ENCODE results near the gene FHOD3.

FHOD3 gene

DNA sequence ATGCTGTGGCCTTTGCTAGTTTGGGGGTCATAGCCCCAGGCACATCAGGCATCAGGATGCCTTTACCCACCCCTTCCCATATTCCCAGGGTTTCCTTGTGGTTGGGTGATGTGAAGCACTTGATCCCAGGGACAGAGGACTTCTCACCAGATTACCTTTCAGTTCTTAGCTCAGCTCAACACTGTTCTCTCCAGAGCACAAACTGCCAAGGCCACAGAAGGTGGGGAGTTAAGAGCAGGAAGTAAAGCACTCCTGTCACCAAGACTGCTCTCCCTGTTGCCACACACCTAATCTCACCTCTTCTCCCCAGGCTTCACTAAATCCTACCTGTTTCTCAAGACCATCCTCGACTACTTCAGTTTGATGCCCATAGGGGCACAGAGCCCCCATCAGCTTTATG lies 25.9 kb downstream of the FHOD3 start:
- DNase-seq: no peak

DNA sequence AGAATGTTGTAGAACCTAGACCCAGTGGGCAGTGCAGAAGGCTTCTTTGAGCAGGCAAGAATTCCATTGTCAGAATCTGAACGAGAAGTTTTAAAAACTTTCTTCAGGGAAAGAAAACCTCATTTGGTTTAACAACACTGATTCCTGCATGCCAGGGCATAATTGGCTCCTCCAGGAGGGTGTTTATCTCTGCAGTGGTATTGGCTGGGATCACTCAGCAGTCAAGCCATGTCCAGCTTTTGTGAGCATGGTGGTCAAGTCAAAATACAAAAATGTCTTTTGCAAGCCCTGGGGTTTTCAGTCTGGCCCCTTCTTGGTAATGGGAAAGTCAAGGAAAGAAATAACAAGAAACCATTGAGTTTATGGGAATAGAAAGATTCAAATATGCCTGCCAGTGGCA lies 28.3 kb downstream of the FHOD3 start:
- DNase-seq: no peak

DNA sequence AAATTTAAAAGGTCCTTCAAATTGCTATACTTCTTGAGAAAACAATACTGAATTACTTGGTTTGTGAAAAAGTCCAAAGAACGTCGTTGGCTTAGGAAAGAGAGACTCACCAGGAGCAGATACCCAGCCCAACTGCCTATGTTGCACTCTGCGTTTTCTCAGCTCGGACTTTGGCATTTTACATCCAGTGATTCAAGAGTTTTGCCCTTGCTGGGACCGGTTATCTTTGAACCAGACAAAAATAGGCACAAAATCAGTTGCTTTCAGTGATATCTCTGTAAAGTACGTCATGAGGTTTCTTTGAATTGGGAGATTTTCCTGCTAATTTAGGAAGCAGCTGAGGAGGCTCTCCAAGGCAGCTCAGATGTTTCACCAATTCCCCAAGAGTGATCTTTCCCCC lies 29.3 kb downstream of the FHOD3 start:
- no peak for DNase-seq

DNA sequence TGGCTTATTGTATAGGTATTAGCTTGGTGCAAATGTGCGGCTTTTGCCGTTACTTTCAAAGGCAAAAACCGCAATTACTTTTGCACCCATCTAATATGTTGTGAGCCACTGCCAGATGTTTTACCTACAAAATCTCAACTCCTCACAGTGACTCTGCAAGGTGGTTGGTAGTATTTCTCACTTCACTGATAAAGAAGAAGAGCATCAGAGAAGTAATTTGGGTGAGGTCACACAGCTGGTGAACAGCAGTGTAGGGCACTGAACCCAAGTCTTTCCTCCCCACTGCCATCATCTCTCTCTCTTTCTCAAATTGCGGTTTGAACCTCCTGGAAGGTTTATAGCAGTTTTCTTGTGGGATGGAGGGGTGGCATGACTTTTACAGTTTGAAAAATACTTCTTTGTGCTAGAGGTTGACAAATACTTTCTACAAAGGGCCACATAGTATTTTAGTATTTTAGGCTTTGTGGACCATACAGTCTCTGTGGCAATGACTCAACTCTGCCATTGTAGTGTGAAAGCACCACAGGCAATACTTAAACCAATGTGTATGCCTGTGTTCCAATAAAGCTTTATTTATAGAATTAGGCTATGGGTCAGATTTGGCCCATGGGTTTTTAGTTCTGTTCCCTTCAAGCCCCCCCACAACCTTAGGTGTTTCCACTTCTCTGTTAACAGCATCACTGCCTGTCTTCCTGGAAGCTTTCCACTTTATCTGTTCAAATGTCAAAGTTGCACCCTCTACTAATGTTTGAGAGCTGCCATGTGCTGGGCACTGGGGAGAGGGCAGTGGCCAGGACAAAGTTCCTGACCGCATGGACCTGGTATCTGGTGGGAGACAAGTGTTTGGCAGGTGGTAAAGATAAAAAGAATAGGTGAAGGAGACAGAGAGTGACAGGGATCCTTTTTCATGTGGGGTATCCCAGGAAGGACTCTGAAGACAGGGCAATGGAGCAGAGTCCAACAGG lies 30.1 kb downstream of the FHOD3 start:
- no peak for DNase-seq

DNA sequence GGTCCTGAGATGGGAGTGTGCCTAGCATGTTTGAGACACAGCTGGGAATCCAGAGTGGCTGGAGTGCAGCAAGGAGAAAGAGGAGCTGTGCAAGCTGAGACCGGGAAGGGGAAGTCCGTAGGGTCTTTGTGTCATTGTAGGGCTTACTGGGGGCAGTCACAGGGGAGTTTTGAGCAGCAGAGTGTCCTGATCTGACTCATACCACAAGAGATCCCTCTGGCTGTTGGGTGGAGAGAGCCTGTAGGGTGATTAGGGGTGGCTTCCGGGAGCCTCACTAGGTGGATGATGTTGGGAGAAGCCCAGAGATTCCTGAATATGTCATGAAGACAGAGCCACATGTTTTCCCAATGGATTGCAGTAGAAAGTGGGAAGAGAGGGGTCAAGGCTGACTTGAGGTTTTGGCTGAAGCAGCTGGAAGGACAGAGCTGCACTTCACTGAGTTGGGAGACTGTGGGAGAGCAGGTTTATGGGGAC lies 30.9 kb downstream of the FHOD3 start:
- DNase-seq: no peak

DNA sequence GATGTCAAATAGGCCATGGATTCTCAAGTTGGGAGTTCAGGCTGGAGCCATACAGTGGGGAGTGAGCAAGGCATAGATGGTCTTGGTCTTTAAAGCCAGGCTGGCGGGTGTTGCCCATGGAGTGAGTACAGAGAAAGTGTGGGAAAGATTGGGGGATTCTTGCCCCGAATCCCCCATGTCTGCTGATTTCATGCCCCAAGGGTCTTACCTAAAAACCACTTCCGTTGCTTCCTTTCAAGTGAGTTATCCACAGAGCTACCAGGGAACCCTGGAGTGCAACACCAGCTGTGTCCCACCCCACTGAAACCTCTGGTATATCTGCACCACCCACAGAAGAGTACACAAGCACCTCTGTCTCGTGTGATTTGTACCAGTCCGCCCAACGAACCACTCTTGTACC lies 31.4 kb downstream of the FHOD3 start:
- DNase-seq: no peak

DNA sequence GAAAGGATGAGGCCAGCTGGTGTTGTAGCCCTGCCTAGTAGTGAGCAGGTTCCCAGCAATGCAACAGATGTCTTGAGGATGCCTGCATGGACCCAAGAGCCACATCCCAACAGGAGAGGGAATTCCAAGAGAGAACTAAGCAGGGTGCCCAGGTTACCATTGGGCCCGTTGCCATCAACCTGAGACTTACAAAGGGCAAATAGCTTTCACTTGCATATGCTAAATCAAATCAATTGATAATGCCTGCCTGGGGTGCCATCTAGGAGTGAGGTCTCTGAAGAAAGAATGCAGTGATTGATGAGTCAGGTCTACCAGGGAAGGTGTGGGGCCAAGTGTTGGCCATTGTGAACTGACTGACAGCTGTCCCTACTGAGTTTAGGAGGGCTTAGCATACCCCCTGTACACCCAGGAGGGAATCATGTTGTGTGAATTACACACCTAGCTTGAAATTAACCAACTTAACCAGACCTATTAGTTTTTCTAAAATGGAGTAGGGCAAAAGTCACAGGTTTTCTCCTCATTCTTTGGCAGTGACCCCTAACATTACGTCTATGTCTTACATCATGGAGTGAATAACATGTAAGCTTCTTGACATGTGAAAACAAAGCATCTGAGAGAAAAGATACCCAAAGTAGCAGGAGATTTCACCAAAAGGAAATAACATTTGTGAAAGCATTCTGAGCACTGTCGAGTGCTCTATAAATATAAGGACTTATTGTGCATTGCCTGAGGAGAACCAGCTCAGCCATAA lies 32.3 kb downstream of the FHOD3 start:
- no peak for DNase-seq

DNA sequence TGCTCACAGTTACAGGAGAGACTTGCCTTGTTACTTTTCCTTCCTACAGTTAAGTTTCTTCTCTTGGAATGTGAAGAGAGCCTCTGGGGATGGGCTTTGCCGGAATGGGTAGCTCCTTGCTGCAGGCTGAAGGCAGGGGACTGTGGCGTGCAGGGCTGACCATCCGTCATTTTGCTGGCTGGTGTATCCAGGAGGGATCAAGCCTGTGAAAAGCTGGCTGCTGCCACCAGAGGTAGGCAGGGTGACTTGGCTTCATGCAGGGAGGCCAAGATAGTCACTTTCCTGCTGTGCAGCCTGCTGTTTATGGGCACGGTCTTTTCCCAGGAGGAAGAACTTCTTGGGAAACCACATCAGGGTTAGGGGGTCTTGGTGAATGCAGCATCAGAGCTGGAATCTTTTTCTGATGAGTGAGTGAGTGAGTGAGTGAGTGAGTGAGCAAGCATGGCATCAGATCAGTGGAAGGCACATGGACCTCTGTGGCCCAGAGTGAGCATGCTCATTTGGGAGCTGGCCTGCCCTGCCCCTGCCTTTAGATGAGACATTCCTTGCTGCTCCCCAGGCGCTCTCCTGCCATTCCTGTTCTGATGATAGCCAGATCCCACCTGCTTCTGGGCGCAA lies 33.0 kb downstream of the FHOD3 start:
- no peak for DNase-seq

DNA sequence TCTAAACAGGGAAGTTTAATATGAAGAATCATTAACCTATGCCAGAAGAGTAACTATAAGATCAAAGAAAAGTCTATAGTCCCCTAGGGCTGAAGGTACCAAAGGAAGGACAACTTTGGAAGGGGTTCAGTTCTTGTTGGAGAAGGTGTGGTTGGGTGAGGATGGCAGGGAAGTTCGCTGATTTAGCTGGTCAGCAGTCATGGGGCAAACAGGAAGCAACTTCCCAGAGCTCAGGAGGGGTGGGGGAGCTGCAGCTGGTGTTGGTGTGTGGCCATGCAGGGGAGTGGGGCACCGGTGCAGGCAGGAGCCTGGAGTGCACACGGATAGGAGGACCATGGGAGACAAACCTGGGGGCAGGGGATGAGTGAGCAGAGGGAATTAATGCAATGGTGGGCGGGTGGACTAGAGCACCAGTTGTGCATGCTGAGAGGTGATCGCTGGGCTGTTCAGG lies 34.0 kb downstream of the FHOD3 start:
- DNase-seq: no peak

DNA sequence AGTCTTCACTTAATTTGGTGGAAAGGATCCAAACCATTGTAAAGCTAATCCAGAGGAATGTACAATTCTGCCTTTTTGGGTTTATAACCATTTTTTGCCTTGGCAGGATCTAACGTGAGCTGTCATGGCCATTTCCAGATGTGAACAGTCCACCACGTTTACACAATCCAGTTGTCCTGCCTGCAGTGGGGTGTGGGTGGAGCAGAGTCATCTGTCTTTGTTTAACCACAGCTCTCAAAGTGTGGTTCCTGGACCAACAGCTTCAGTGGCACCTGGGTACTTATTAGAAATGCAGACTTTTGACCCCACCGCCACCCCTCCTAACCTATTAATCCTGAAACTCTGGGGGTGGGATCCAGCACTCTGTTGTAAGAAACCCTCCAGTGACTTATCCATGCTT lies 35.9 kb downstream of the FHOD3 start:
- DNase-seq: no peak

DNA sequence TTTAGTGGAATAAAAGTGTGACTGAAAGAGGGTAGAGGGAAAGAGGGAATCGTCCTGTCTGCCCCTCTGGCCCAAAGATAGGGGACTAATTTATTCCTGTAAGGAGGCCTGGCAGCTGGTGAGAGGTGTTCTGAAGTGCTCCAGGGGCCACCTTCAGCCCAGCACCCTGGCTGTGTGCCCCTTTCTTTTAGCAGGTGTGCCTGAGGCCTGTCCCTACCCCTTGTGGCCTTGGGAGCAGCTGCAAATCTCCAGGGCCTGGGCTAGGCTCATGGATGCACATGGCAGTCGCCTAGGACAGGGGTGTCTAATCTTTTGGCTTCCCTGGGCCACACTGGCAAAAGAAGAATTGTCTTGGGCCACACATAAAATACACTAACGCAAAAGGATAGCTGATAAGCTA lies 37.3 kb downstream of the FHOD3 start:
- DNase-seq: no peak

DNA sequence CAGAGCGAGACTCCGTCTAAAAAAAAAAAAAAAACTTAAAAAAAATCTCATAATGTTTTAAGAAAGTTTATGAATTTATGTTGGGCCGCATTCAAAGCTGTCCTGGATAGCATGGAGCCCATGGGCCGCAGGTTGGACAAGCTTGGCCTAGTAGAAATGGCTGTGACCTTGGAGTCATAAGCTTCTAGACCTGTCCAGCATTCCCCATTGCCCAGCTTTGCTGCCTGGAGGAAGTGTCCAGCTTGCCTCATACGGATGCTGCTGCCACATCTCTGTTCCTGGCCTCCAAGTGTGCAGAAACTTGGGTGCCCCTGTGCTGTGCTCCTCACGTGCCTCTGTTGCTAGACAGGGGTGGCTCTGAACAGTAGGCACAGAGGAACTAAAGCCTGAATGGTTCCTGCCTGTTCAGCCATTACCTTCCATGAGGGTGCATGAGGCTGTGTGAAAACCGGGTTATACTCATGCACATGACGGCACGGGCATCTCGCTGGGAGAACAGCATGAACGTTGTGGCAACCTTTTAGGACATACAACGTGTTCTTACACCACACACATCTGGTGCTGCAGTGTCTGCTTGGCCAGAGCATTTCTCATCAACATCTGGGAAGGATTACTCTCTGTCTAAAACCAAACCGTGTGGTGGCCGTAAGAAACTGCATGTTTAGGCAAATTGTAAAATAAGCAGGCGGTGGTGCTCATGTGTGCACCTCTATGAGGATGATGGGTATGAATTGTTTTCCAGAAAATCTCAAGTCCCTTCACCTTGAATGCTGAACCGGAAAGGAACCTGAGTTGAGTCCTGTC lies 38.2 kb downstream of the FHOD3 start:
- DNase-seq: no peak

DNA sequence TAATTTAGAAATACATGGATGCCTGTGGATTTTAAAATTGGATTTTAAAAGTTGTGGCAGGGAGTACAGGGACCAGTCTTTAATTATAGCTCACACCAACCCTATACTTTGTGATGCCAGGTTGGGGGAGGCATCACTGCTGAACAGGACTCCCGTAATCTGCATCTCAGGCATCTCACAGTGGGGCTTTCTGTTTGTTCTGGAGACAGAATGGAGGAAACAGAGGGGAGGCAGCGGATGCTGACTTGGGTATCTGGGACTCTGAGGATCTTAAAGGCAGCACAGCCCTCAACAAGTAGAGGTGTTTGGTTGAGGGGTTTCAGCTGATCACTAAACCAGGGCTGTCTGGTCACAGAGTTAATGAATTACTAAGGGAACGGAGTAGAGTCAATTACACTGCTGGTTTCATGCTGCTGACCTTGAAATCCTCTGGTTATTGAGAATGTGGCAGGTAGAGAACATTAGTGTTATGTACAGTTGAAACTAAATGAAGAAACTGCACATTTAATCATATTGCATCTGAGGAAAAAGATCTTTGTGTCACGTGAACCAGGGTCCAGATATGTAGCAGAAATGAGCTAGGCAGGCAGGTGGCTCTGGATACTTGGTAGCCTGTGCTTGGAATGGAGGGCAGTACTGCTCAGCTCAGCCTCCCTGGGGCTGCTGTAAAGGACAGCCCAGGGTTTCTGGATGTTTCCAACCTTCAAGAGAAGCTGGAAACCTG lies 40.3 kb downstream of the FHOD3 start:
- DNase-seq: no peak

DNA sequence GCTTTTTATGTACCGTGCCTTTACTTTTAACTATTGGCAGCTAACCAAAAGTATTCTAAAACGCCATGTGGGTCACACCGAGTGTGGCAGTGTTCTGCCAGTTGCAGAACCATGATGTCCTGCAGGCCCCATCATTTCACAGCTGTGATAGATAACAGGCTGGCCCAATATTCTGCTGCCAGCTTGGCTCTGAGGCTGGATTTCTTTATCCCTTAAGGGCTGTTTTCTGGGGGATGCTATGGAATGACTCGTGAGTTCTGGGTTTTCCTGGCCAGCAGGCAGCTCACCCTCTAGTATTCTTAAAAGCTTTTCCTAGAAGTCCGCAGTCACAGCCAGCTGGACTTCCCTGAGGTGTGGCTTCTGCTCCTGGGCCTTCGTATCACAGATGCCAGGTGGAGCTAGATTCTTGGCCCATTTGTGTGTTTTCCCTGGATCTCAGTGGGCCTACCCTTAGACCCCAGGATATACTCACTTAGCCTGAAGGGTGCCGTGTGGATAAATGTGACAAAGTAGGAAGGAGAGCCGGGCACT lies 41.0 kb downstream of the FHOD3 start:
- no peak for DNase-seq

DNA sequence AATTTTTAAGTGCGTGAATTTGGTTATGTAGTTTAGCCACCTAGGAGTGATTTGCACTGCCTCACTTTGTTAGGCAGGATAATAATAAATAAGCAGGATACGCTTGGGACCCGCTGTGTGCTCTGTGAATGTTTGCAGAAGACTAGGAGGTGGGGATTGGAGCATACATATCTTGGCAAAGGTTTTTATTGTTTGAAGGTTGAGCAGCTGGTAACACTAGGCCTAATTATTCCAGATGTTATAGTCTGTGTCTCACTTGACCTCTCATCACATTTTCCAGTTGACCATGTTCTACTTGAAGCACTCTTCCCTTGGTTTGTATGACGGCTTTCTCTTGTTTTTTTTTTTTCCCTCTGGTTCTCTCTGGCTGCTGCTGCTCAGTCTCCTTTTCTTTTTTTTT lies 42.7 kb downstream of the FHOD3 start:
- DNase-seq: no peak

DNA sequence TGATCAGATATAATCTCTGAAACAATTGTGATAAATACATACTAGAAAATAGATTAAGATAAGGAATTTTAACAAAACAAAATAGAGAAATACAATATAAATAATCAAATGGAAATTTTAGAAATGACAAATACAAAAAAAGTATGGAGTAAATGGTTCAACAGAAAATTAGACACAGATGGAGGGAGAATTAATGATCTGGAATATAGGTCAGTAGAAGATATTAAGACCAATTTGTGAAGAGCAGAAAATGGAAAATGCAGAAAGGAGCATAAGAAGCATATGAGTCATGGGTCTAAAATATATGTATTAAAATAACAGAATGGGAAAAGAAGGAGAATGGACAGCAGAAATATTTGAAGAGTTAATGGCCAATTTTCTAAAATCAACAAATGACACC lies 44.4 kb downstream of the FHOD3 start:
- DNase-seq: no peak

DNA sequence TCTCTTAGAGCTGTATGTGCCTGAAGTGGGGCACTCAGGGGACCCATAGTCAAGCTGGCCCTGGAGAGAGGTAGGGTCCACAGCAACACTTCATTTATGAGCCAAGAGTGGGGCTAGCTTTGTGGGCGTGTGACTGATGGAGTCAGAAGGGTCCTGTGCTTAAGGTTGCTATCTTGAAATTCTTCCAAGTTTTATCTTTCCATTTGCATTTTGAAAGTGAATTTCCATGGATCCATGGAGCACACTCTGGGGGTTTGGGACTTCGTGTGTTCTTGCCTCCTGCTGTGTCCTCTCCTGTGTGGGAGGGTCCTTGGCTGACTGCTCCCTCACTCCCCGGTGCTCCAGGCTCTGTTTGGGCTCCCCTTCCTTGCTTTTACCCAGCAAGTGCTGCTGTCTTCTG lies 50.8 kb downstream of the FHOD3 start:
- DNase-seq: no peak

DNA sequence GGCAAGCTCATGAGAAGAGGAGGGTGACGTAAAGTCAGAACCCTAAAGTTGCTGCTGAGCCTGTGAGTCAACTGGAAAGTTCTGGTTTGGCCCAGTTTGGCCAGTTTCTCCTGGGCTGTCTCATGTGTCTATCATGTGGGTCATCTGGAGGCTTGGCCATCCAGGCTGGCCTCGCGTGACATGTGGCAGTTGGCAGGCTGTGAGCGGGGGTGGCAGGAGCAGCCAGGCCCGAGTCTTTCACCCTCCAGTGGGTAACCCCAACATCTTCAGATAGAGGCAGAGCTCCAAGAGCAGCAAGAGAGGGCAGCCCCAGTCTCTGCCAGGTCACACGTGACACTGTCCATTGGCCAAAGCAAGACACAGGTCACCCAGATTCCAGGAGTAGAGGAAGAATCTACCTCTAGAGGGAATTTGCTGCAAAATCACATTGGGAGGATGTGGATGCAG lies 51.5 kb downstream of the FHOD3 start:
- no peak for DNase-seq

DNA sequence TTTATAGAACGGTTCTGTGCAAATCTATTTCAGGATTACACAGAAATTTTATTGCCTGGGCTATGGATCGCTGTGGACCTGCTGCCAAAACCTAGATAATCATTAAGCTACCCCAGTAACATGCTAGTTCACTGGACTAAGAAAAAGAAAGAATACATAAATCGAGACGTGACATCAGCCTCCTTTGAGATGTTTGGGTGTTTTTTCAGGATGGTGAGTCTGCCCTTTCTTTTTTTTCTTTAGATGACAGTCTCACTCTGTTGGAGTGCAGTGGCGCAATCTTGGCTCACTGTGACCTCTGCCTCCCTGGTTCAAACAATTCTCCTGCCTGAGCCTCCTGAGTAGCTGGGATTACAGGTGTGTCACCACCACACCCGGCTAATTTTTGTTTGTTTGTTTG lies 52.0 kb downstream of the FHOD3 start:
- DNase-seq: no peak

DNA sequence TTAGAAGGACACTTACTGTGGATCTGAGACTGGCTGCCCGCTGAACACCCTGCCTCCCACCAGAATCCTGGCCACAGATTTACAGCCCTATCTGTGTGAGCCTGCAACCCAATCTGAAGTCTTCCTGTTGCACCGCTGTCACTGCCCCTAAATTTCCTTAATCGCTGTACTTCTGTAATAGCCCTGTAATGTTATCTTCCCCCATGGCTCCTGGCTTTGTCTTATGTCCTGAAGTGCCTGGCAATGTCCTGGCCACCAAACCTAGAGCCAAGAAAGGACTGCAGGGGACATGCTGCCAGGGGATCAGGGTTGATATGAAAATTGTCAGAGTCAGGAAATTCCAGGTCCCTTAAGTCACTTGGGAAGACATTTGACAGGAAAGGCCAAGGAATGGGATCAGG lies 52.7 kb downstream of the FHOD3 start:
- no peak for DNase-seq

DNA sequence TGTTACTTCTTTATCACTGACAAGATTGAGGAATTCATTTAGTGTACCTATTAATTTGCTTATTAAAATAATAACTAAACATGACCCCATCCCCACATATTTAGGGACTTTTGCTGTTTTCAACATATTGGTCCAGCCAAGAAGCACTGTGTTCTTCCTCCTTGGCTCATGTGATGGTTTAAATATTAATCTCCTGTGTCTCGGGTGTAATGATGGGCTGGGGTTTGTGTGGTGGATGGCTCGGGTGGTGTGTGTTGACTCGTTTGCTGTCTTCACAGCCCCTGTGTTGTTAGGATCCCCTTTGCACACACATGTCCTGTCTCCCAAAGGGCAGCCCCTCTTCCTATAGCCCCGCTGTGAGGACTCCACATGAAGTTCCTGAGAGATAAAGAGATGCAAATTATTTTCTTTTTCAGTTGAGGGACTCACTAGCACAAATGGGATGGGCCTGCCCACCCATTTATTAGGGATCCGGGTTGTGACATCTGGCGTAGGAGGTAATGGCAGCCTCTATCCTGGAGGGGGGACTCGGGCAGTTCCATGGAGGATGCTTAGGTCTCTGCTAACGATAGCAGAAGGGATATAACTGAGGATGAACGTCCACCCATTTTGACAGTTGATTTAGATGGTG lies 53.4 kb downstream of the FHOD3 start:
- no peak for DNase-seq

All from activated effector memory CD4-positive, alpha-beta T cell treated with Interleukin-2 at 50 U/mL for 16 hours (primary cell).